GM04504 (cell line): ENCODE measurements around the gene FNDC3B.

Source experiments
- DNase-seq: peaks from one replicate; pipeline ENCODE4 v3.0.0-alpha.2; 2012; ENCODE audit warnings: low read depth

FNDC3B gene

GRCh38 chr3:172171396-172172075, 132.2 kb downstream of the FNDC3B start:
- no peak for DNase-seq

DNA sequence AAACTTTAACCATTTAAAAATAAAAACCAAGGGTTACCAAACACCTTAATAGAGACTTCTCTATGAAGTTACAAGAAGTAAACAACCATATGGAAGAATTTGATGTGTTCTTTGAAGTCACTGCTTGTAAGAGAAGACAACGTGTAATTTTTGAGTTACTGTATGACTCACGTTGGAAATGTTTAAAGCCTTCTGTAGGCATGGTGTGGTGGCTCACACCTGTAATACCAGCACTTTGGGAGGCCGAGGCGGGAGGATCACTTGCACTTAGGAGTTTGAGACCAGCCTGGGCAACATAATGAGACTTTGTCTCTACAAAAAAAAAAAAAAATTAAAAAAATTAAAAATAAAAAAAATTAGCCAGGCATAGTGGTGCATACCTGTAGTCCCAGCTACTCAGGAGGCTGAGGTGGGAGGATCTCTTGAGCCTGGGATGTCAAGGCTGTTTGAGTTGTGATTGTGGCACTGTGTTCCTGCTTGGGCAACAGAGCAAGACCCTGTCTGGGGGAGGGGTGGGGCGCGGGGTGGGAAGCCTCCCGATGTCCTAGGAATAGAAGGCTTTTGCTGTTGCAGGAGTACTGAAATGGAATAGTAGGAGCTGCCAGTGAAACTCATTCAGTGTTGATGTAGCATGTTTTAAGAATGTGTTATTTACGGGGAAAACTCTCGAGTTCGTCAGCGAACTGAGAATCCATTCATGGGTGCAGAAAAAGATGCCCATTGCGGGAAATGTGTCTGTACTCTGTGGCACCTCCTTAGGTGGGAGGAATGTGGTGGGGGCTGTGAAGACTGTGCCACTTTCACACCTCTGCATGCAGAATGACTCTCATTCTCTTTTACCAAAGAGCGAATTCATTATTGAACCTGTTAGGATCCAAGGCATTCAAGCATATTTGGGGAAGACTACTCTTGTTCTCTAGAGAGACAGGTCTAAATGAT, 134.2 kb downstream of the FNDC3B start:
- no peak for DNase-seq

GRCh38 chr3:172174513-172175253, 135.3 kb downstream of the FNDC3B start:
- no peak for DNase-seq

- no peak for DNase-seq
These were observed 135.8 kb downstream of the FNDC3B start for GRCh38 chr3:172175254-172175599.

- no peak for DNase-seq
These were observed 136.8 kb downstream of the FNDC3B start for GRCh38 chr3:172176061-172176770.

DNA sequence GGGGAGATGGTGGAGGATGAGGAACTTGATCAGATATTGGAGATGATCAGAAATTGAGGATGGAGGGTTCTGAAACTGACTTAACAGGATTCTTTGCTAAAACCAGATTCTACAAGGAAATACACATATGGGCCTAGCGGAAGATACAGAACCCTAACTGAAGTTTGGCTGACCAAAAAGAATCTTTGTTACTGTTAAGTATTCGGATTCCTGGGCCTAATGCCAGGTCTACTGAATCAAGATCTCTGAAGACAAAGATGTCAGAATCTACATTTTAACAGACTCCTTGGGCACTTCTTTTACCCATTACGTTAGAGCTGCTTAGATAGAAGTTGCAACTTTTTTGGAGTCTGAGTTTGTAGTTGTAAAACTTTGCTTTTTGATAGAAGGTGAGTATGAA, 137.7 kb downstream of the FNDC3B start:
- no peak for DNase-seq

DNA sequence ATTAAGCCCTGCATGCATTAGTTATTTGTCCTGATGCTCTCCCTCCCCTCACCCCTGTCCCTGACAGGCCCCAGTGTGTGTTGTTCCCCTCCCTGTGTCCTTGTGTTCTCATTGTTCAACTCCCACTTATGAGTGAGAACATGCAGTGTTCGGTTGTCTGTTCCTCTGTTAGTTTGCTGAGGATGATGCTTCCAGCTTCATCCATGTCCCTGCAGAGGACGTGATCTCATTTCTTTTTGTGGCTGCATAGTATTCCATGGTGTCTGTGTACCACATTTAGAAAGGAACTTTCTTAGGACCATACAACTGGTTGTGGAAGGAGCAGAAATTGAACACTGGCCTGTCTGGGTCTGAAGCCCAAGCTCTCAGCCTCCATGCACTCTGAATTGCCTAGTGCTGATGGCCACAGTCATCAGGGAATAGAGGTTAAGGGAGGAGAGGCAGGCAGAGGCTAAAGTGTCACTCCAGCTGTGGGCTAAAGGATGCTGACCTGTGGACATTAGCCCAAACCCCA, 138.5 kb downstream of the FNDC3B start:
- no peak for DNase-seq

DNA sequence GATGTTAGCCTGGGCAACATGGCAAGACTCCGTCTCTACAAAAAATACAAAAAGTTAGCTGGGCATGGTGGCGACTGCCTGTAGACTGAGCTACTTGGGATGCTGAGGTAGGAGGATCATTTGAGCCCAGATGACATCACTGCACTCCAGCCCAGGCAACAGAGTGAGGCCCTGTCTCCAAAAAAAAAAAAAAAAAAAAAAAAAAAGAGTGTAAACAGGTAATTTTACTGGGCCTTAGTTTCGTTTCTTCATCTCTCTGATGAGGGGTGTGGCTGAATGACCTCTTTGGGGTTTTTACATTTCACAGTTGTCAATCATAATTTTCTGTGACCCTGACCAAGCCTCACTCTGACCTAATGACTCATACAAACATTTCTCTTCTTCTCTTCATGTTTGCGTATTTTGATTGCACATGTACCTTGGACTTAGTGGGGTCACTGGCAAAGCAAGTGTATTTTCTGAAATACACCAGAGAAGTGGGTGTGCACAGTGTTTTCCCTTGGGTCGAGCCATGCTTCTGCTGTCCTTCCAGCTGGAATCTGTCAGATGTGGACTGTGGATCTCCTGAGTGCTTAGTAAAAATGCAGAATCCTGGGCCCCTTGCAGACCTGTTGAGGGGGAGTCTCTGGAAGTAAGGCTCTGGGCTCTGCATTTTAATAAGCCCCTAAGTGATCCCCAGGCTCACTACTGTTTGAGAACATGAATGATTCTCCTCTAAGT, 140.5 kb downstream of the FNDC3B start:
- DNase-seq, result no peak

- DNase-seq, result no peak
These were observed 141.1 kb downstream of the FNDC3B start for GRCh38 chr3:172180473-172180872.

GRCh38 chr3:172181932-172182586, 142.7 kb downstream of the FNDC3B start:
- DNase-seq, result no peak

DNA sequence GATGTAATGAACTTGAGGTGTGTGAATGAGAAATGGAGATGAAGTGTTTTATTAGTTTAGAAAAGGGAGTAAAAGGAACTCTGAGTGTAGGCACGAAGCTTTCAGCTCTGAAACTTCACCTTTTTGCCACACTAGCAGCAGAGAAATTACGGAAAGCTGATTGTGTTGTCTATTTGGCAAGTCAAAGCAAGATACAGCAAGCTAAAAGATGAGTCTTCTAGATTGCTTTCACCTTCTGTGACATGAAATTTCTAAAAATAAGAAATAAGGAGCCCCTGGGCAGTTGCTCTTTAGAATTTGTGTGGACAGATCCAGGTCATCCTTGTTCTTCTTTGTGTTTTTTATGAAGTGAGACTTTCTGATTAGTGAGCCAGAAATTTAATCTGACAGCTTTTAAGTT, 143.4 kb downstream of the FNDC3B start:
- no peak for DNase-seq

GRCh38 chr3:172184106-172184822, 144.9 kb downstream of the FNDC3B start:
- DNase-seq, result no peak

GRCh38 chr3:172185907-172186306, 146.5 kb downstream of the FNDC3B start:
- no peak for DNase-seq

- no peak for DNase-seq
These were observed 147.2 kb downstream of the FNDC3B start for GRCh38 chr3:172186607-172187006.

- DNase-seq, result no peak
These were observed 148.1 kb downstream of the FNDC3B start for GRCh38 chr3:172187511-172187910.

- DNase-seq, result no peak
These were observed 149.1 kb downstream of the FNDC3B start for GRCh38 chr3:172188511-172188910.

DNA sequence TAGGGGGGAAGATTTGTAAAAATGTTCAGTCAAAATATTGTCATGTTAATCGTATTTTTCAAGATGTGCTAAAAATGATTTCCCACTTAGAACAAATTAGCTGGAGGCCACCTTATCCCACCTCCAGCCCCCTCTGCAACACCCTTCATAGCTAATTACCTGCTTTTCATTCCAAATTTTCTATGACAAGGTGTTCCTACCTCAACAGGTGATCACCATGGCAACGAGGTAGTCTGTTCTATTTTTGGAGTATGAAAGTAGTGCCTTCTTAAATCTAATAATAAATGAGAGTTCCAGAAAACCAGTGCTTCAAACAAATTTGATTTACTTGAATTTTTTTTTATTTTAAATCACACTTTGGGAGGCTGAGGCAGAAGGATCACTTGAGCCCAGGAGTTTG, 149.8 kb downstream of the FNDC3B start:
- DNase-seq, result no peak

DNA sequence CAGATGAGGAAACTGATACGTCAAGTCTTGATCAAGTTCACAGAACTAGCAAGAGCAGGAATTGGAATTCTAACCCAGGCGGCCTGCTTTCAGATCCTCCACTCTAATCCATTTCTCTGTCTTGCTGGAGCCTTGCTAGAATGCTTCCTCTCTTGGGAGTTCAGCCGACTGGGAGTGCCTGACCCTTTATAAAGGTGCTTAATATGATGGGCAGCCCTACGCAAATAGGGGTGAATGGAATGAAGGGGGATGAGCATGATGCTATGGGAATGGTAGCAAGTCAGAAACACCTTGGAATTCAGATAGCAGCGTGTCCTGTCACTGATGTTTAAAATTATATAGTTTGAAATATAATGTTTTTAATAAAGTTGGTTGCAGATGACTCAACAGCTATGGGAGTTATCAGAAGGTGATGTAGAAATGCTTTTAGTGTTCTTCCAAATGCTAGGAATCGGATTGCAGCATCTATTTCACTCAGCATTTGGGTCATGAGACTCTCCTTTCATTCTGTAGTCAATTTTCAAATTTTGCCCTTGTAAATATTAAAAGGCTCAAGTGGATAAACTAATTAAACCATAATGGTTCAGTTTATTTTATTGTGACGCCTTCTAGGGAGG, 150.7 kb downstream of the FNDC3B start:
- no peak for DNase-seq

- no peak for DNase-seq
These were observed 151.6 kb downstream of the FNDC3B start for GRCh38 chr3:172190980-172191379.

- DNase-seq, result no peak
These were observed 152.3 kb downstream of the FNDC3B start for GRCh38 chr3:172191629-172192028.
